Suppressor macrophage treated with lipopolysaccharide for 1 hour (primary cell): ENCODE measurements around the gene FOXN4.
A peak's percentile ranks its signal among the peaks of the same experiment; 100 is the strongest.
"Not testable (repeated sequence)": the region's sequence is repeated elsewhere in the genome, so short reads cannot be mapped to it uniquely, and the experiment has no call there.

ENCODE experiments used
- DNase-seq, 3 donors: peaks; one replicate each; pipeline ENCODE4 v3.0.0-alpha.2; 2020 to 2022

Gene FOXN4, protein sequence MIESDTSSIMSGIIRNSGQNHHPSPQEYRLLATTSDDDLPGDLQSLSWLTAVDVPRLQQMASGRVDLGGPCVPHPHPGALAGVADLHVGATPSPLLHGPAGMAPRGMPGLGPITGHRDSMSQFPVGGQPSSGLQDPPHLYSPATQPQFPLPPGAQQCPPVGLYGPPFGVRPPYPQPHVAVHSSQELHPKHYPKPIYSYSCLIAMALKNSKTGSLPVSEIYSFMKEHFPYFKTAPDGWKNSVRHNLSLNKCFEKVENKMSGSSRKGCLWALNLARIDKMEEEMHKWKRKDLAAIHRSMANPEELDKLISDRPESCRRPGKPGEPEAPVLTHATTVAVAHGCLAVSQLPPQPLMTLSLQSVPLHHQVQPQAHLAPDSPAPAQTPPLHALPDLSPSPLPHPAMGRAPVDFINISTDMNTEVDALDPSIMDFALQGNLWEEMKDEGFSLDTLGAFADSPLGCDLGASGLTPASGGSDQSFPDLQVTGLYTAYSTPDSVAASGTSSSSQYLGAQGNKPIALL

DNA sequence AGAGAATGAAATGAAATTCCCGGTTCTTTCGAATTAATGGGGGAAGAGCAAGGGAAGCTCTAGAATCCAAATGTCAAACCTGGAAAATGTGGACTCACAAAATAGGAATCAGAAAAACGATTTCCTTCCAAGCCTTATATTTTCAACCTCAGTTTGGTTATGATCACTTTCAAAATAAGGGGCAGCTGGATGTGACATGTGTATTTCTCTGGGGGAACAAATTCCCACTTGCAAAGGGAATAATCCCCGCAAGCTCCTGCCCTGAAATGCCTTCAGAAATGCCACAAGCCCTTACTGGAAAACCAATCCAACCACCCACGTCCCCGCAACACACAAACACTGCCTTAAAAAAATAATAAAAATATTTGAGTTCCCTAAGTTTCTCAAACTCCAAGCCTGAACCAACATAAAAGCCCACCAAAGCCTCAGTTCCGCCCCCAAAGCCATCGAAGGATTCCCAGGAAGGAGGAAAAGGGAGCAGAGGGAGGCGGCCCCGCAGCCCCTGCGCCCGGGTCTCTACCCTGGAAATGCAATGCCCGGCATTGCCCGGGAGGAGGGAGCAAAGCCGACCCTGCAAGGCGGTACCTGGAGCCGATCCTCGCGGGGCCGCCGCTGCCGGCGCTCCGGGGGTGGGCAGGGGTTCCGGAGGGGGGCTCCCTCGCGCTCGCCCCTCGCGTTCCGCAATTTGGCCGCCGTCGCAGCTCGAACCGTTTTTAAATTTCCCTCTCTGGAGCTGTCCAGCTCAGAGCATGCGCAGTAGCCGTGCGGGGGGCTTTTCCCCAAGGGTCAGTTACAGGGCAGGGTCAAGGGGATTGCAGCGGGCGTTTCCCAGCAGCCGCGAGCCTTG lies at the start of gene FOXN4:
Gene FOXN4, minus strand, starts transcription at position 751 of the 847 bp plus-strand sequence. CDS start 963 bp downstream, outside the sequence.
- peak in 1 of 3 donors; percentile 15 for DNase-seq

DNA sequence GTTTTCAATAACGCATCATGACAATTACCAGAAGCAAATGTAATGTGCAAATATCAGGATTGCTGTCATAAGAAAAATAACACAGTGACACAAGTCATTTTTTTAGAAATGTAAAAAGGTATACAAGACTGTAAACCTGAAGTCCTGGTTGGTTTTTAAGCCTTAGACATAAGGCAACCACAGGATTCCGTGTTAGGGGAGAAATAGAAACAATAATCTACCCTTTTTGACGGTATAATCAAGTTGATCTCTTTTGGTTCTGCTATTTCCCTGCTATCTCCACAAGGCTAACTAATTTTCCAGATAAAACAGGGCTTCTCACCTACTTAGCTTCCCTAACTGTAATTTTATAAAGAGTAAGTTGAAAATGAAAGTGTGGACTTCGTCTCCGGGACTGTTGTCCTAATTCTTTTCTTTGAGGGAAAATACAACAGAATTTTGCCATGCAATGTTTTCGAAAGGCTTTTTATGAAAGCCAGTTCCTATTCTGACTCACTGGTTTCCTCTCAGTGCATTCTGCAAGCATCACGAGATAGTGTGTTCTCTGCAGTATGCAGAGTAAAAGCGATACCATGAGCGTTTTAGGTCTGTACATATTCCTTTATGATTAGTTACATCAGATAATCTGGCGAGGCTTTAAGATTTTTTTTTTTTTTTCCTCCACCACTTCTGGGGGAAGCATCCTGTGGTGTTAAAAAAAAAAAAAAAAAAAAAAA lies 49.2 kb upstream of the FOXN4 start:
- peak; percentile 62 to 80 (median 79) for DNase-seq

DNA sequence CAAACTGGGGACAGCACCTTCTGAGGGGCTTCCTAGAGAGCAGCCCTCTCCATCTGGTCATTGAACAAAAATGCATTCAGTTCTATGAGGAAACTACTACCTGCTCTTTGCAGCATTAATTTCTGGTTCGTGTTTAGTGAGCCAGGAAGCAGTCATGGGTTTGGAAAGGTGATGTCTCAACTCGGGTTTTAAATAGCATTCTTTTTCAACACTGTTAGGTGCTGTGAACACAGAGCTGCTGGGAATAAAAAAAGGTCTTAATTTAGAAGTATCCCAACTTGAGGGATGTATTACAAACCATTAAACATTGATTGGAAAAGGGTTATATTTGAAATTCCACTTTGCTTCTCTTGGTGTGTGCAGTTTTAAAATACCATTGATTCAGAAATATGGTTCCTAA lies 47.9 kb upstream of the FOXN4 start:
- DNase-seq = no peak

DNA sequence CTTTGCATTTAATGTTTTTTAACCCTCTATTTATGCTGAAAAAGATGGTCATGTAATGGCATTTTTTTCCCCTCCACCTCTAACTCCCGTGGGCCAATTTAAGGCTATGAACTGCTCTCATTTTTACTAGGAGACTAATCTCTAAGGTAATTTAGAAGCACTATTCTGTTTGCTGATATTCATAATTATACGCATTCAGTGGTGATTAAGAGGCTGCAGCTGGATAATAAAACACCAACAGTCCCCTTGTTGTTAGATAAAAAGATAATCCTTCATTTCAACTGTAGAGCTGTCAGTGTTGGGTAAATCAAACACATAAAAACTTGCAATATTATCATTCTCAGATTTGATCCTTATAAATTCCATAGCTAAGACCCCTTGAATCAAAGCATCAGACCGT lies 47.5 kb upstream of the FOXN4 start:
- DNase-seq = no peak

DNA sequence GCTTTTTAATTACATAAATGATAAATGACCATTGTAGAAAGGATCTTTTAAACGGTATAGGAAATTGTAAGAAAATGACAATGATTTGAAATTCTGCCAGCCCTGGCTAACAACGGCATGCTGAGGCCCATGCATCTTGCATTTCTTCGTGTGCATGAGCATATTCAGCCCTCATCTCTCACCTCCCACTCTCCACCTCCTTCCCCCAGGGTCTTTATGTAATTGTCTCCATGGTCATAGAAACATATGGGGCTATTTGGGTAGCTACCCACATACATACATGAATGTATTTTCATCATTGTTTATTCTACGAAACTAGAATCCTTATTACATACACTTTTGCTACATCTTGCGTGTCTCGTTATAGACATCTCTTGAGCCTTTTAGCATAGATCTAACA lies 43.1 kb upstream of the FOXN4 start:
- DNase-seq = no peak

DNA sequence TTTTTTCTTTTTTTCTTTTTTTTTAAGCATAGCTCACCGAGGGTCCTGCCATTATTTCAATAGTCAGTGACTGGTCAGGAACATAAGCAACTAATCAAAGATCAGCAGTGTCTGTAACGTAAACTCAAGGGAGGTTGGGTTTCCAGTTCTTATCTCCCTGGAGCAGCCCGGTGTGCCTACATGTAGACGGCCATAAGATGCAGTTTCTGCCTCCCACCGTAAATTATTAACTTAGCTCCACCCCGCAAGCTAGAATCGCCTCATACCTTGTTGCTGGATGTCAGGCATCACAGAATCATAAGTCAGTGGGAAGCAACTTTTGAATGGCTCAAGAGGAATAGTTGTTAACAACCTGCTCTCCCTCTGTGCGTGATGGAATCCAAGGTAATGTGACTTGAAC lies 38.5 kb upstream of the FOXN4 start, which contains the start of gene MYO1H:
Gene MYO1H, plus strand, starts transcription at position 312 of the 400 bp plus-strand sequence. Its CDS starts 61 bp downstream, at position 373.
- no peak for DNase-seq

DNA sequence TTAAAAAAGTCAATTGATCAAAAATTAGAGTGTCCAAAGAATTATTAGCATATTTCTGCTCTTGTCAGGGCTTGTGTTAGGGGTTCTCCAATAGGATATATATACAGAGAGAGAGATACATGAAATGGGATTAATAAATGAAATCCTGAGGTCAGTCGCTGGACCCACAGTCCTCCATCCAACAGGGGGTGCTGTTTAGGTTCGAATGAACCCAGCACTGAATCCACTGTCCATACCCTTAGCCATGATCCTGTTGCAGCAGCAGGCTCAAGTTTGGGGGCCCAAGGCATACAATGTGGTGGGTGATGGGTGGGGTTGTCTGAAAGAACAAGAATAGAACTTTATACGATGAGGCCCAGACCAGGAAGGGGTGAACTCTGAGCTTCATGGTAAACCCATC lies 37.8 kb upstream of the FOXN4 start:
- peak in 1 of 3 donors; percentile 26 for DNase-seq

DNA sequence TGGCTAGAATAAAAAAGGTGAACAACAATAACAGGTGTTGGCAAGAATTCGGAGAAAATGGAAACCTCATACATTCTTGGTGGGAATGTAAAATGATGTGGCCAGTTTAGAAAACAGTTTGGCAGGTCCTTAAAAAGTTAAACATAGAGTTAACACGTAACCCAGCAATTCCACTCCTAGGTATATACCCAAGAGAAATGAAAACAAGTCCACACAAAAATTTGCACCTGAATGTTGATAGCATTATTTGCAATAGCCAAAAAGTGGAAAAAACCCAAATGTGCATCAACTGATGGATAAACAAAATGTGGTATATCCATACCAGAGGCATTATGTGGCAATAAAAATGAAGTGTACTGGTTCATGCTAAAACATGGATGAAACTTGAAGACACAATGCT lies 36.3 kb upstream of the FOXN4 start:
- DNase-seq = no peak

DNA sequence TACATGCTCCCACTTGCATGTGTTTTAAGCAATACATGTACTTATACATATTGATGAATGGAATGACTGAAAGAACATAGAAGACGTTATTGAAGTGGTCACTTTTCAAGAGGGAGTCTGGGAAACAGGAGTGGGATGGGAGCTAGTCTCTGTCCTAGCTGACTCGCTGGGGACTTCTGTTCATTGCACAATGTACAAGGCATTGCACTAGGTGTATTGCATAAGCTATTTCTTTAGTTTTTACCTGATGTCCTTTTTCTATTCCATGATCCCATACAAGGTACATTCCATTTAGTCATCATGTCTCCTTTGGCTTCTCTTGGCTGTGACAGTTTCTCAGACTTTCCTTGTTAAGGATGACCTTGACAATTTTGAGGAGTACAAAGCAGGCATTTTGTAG lies 34.6 kb upstream of the FOXN4 start:
- peak; percentile 24 to 28 (median 25) for DNase-seq

DNA sequence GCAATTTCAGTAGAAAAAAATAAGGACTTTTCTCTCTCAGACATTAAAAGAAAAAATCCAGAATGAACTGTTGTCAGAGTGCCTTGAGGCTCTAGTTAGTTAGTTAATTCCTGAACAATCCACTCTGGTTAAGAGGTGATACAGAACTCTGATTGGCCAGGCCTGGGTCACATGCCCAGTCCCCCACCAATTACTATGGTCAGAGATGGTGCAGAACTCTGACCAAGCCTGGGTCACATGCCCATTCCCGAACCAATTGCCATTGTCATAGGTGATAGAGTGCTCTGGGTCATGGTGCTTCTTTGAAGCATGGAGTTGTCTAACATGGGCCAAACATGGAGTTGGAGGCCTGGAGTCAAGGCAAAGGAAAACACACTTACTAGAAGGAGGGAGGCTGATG lies 27.5 kb upstream of the FOXN4 start:
- no peak for DNase-seq

DNA sequence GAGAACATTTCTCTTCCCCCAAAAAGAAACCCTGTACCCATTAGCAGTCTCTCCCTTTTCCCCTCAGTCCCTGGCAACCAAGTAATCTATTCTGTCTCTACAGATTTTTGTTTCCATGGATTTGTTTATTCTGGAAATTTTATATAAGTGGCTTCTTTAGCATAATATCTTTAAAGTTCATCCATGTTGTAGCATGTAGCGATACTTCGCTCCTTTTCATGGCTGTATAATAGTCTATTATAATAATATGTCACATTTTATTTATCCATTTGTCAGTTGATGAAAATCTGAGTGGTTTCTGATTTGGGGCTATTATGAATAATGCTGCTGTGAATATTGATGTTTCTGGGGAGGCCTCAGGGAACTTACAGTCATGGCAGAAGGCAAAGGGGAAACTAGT lies 25.8 kb upstream of the FOXN4 start:
- DNase-seq = no peak

DNA sequence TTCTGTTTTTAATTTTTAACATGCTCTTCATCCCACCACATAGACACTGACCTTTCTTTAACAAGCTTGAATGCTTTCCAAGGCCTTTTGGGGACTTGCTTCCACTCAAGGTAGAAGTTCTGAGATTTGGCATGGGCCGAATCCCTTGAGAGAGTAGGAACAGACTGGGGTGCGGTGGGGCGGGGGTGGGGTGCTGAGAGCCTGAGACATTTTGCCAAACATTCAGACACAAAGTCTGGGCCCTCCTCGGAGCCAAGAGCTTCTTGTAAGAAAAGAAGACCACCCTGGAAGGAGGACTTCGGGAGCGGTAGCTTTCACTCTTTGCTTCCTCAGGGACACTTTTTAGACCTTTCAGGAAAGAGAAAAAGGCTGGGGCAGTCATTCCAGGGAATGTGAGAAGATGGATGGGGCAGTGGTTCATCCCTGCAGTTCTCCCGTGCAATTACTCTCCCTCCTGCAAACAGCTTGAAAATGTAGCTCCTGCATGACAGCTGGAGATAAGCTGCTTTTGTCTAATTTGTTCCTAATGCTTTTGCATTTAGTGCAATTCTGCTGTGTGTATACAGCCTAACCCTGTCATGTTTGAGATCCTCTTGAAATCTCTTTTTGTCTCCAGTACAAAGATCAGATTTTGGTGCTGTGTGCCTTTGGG lies 22.3 kb upstream of the FOXN4 start:
- no peak for DNase-seq

DNA sequence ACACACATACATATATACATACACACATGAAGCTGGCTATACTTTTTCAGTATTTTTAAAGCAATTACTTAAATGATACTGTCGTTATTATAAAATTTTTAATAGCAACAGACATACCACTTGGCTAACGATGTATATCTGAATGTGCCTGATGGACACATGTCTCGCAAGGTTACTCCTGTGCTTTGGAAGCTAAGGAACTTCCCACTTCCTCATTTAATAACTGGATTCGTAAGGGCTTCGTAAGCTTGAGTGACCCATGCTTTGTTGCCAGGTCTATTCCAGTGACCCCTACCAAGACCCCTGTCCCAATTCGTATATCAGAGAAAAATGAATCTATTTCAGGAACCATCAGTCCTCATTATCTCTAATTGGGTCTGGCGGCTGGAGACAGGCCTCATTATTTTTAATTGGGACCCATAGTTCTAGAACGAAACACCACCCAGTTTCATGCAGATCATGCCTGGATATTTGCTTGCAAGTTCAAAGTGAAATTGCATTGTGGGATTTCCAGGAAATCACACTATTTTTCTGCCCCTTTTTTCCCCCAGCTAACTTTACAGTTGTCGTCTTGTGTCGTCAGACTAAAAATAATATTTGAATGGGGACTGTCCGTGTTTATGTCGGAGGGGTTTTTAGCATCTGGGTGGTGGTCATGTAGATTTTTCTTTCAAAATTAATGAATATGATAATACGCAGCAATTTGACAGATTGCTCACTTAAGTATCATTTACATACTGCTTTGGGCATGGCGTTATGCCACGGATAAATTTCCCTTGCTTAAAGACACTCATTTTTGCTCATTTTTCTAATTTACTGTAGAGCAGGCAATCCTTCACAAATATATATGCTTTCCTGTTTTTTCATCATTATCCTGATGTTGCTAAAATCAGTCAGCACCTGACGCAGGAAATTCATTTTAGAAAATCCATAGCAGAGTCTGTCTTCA lies 21.5 kb upstream of the FOXN4 start:
- DNase-seq = no peak

DNA sequence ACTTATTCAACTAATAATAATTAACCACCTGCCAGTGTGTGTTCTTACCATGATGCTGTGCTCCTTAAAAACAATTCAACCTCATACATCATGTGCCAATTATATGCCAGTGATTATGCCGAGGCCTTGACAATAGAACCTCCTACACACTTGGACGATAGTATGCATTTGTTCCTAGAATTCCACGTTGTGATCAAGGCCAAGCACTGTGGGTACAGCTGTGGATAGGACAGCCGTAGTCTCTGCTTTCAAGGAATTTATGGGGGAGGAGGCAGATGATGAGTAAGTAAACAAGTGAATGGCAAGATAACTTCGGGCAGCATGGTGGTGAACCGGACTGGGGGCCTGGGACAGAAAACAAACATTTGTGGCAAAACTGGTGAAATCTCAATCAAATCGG lies 20.6 kb upstream of the FOXN4 start:
- DNase-seq = no peak

DNA sequence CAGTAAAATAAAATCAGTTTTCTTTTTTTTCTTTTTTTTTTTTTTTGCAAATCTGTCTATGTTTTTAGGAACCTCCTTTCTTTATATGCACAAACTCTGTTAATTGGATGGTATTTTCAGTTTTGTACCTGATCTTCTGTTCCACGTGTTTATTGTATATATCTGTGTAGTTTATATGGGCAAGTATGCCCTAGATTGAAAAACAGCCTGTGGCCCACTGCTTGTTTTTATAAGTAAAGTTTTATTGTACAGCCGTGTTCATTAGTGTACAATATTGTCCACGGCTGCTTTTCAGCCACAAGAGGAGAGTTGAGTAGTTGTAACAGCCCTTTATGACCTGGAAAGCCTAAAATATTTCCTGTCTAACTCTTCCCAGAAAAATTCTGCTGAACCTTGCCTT lies 19.9 kb upstream of the FOXN4 start:
- DNase-seq = no peak

DNA sequence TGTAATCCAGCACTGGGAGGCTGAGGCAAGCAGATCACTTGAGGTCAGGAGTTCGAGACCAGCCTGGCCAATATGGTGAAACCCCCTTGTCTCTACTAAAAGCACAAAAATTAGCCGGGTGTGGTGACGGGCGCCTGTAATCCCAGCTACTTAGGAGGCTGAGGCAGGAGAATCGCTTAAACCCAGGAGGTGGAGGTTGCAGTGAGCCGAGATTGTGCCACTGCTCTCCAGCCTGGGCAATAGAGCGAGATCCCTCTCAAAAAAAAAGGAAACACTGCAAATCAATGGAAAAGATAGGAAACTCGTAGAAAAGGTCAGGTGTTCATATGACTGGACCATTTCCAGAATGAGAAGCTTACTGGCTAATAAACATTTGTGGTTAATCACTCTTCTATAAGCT lies 12.2 kb upstream of the FOXN4 start:
- DNase-seq = not testable (repeated sequence)

DNA sequence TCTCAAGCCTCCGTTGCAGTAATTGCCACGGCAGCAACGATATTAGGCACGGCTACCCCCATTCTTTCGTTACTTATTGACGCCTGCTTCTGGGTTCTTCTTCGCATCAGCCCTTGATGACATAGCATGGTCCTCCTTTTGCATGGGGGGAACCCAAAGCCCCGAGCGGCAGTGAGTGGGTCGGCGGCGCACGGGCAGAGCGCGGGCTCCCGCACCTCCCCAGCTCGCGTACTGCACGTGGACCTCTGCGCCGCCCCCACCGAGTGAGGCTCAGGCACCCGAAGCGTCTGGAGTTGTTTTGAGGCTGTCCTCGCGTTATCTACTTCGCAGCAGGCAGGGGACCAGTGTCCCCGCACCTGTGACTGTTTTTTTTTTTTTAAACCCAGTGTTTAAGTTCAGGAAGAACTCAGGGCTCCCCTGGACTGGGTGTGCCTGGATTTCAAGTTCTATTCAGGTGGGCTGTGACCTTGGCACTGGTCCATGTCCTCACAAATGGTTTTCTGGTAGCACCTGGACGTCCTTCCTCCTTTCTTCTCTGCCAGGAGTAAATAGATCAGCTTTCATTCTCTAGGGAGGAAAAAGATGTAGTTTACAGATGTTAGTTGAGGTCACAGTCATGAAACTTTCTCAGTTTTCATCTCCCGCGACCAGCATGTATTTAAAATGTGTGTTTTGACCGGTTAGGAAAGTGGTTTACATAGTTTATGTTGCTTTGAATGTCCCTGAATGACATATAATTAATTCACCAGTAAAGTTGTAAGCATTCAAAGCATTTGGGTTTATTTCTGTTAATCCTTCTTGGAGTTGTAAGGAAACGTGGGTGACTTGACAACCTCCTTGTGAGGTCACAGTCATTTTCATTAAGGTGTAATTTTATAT lies 1.4 kb upstream of the FOXN4 start:
- DNase-seq = peak in 1 of 3 donors; percentile 6

DNA sequence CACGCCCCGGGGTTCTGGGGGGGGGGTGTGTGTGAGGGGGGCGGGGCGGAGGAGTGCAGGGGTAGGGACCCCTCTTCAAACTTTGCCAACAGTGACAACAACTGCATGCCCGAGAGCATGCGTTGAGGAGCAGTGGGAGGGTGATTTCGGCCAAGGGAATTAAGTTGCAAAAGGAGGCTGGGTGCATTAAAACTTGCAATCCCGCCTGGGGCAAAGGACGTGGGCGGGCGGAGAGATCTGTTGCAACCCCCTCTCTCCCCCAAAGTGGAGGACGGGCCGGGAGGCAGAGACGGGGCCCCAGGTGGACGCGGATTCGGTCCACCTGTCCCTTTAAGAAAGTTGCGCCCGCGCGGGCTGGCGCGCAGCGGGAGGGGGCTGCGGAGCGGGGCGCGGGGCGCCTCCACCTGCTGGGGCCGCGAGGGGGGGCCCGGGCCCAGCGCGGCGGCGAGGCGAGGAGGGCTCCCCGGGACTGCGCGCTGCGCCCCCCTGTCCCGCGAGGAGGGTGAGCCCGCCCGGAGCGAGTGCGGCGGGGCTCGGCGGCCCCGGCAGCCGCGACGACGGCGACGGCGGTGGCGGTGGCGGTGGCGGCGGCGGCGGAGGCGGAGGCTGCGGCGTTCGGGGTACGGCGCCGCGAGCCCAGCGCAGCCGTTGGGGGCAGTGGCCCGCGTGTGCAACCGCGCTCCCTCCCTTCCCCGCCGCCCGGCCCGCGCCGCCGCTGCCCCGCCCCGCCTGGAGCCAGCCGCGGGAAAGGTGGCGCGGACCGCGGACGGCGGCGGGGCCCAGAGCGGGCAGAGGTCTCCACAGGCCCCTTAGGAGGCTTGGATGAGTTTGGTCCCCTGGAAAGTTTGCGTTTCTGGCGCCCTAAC lies 530 bp upstream of the FOXN4 start:
- peak in 2 of 3 donors; percentile 14 to 24 for DNase-seq

DNA sequence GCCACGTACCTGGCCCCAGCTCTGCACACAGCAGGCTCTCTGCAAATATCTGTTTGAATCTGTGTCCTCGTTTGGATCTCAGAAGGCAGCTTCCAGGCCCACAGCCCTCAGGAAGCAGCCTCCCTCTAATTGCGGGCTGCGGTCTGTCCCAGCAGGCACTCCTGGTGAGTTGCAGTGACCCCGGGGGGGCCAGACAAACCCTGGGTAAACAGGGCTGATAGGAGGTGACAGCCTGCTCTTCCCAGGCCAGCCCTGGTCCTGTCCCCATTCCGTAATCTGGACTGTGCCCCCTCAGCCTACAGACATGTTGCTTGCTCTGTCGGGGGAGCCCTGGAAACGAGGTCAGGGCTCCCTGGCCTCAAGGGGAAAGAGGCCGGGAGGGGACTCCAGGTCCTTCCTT lies 2.0 kb downstream of the FOXN4 start:
- no peak for DNase-seq
